Measurements from ENCODE around the gene NPIPA1.
"Not testable (repeated sequence)": the region's sequence is repeated elsewhere in the genome, so short reads cannot be mapped to it uniquely, and the experiment has no call there.

DNA sequence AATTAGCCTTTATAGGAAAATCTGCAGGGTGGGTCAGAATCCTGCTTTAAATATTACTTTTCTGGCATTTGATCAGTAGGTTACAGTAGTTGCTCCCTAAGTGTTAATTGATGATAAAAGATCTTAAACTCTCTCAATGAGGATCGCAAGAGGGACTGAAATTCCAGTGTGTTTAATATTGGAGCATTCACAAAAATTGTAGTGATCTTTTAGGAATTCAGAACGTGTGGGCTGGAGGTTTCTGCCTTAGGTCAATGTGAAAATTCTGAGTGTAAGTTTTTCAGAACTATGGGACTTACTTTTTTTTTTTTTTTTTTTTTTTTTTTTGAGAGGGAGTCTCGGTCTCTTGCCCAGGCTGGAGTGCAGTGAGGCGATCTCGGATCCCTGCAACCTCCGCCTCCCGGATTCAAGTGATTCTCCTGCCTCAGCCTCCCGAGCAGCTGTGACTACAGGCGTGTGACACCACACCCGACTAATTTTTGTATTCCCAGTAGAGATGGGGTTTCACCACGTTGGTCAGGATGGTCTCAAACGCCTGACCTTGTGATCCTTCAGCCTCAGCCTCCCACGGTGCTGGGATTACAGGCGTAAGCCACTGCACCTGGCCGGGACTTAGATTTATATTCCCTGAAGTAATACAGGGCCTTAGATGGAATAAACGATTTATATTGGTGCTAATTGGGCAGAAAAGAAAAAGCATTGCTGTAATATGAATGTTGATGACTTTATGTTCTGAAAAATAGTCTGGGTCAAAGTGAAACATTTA lies 39.9 kb downstream of the NPIPA1 start:
- not testable (repeated sequence) for TF ChIP-seq NFYB (CRISPR knock-in tag; conservative IDR thresholded peaks at IDR 0.05; ENCODE audit: low read depth); ZNF263 (CRISPR knock-in tag; IDR thresholded peaks at IDR 0.05; ENCODE audit: low read depth)
